Pancreas (tissue), 10 donors: ENCODE data around the gene UNC5B. TPM values are rescaled to one million over a fixed set of nuclear protein-coding genes. Genes with fewer than 3 reads are reported as not detected.

Experiments
- ATAC-seq, 4 donors: fragments of 200-7000 bp; cut with Tn5 transposase; one replicate each; pipeline versions ENCODE4 v1.8.0 to v1.9.1; 2020; ENCODE audit warnings: mild to moderate bottlenecking in 4 of 4, moderate library complexity in 4 of 4
- DNase-seq, 6 donors: peaks; one replicate each; pipeline ENCODE4 v3.0.0-alpha.2; 2020
- FAIRE-seq: peaks from 2 replicates; lab custom pipeline; 2012; peaks lifted over from hg19 to GRCh38; lab: Jason Lieb, UNC
- H3K27ac ChIP-seq, 4 donors: fragments of 200-600 bp; sonication (generic); 1 replicate in 3 of 4; 2 replicates in 1 of 4; pipeline versions ENCODE4 v1.5.0 to v1.8.0; 2020
- H3K27me3 ChIP-seq, 4 donors: fragments of 200-600 bp; one replicate each; pipeline ENCODE4 v1.8.0; 2021
- H3K36me3 ChIP-seq, 3 donors: fragments of 200-600 bp; sonication (generic) in 1 of 3; one replicate each; pipeline versions ENCODE4 v1.5.0 to v1.8.0; 2020 to 2021
- H3K4me1 ChIP-seq, 3 donors: fragments of 200-600 bp; one replicate each; pipeline ENCODE4 v1.8.0; 2021
- H3K4me3 ChIP-seq, 4 donors: fragments of 200-600 bp; sonication (generic) in 2 of 4; one replicate each; pipeline versions ENCODE4 v1.5.0 to v1.8.0; 2020 to 2021
- H3K9me3 ChIP-seq, 4 donors: fragments of 200-600 bp; one replicate each; pipeline ENCODE4 v1.8.0; 2021
- CTCF ChIP-seq, 4 donors: fragments of 200-600 bp; sonication (generic) in 3 of 4; IDR thresholded peaks; one replicate each; pipeline versions ENCODE4 v1.5.0 to v1.8.0; 2021; ENCODE audit warnings: antibody characterized with exemption in 4 of 4
- WGBS, 2 donors: extraction: QIAGEN DNeasy Blood & Tissue Kit; methylation state at CpG; one replicate each; pipeline ENCODE4 v1.1.7; 2013; 5-methylcytosine and 5-hydroxymethylcytosine counted together
- intact Hi-C, 3 donors: fragments of 100-400 bp; cut with DNase I; formaldehyde crosslinking; loops; one replicate each; pipeline versions ENCODE4 v1.11.1 to v1.14.2; 2022
- polyA plus RNA-seq, 2 donors: library from polyadenylated mRNA; stranded (reverse); fragments of 200-250 nt; gene quantifications; one replicate each; pipeline ENCODE4 v1.2.3, GENCODE V29; 2013
- total RNA-seq, 6 donors: library from RNA; stranded (reverse); fragmentation: NEBNext Ultra II Directional in 4 of 6; extraction: Animal tissue kit (Norgen Biotek cat#: 25700) in 4 of 6; gene quantifications; one replicate each; pipeline versions ENCODE4 v1.2.1 to v1.2.4, GENCODE V29; 2021 to 2023
- donor health status: healthy with polysubstance abuse.
- donor health status: DM: no; HTN: no; CAD: no; lungs with moderate emphysema.
- donor health status: DM: no; HTN: no; CAD: no.
- donor health status: control.
- donor health status: control.
- donor health status: Bipolar disorder and iron deficiency.
- donor health status: DM: yes; HTN: yes; CAD: no.
- donor health status: DM: no; HTN: no; CAD: no.
- donor health status: DM: no; HTN: no; CAD: no.
- donor health status: DM: yes; HTN: yes; CAD: no.

UNC5B gene
- total and polyA plus RNA-seq, 8 donors = 2.4 to 7.7 (median 4.2) TPM

- Histone ChIP-seq H3K27me3 (no peaks in the 10 kb centered on the region), H3K27ac (no peak overlapping the region), H3K9me3 (no peaks in the 10 kb centered on the region), H3K36me3 (no peaks in the 10 kb centered on the region), H3K4me1 (no peaks in the 10 kb centered on the region), H3K4me3 (no peak overlapping the region)
- peak in 2 of 4 donors; percentile 5 to 7 for ATAC-seq
- no peak for FAIRE-seq
- intact Hi-C loops = no loop called here
- 73 to 76% methylated on average over 6 of the region's 6 CpGs for WGBS, 2 donors
- DNase-seq = peak in 1 of 6 donors; percentile 20
- no peak for TF ChIP-seq CTCF (IDR thresholded peaks at IDR 0.05)
These were observed 31.5 kb downstream of the UNC5B start for GRCh38 chr10:71243756-71244395.

GRCh38 chr10:71244431-71245419 is 32.4 kb downstream of the UNC5B start:
- DNase-seq (peak in 1 of 6 donors; percentile 44), FAIRE-seq (no peak), ATAC-seq (peak in 3 of 4 donors; percentile 28 to 47 (median 40))
- no peak for TF ChIP-seq CTCF (IDR thresholded peaks at IDR 0.05)
- WGBS, 2 donors = 62 to 64% methylated on average over 28 to 29 of the region's 29 CpGs
- Histone ChIP-seq H3K27me3 (no peaks in the 10 kb centered on the region), H3K27ac (no peak overlapping the region), H3K4me3 (no peak overlapping the region), H3K9me3 (no peaks in the 10 kb centered on the region), H3K4me1 (no peaks in the 10 kb centered on the region), H3K36me3 (no peaks in the 10 kb centered on the region)
- intact Hi-C loops = no loop called here

DNA sequence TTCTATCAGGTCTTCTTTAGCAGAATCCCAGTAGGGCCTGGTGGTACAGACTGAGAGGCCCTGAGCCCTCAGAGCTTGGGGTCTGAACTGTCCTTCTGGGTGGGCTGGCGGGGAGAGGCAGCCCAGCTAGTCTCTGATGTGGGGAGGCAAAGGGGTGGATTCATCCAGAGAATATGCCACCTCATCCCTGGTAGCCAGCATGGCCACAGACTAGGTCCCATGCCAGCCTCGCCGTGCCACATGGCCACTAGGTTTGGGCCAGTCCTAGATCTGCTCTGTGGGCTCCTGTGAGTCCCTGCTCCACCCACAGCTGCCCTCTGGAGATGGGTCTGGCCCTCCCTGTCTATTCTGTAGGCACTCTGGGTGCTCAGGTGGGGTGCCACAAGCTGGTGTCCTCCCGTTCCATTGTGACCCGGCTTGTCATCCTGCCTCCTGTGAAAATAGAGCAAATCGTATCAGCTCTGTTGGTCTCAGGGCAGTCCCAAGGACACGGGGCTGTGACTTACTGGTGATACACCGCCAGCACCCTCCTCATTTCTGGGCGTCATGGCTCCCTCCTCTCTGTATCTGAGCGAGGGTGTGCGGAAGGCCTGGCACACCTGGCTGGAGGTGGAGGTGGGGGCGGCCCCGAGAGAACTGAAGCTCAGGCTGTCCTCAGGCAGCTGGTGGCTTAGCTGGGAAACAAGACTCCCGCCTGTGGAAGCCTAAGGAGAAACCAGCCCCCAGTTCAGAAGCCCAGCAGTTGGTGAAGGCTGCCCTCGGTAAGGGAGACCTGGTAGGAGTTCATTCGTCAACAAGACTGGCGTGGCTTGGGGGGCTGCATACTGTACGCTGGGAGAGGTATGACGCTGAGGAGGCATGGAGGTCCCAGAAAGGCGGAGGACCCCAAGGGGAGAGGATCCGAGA is 33.3 kb downstream of the UNC5B start:
- 71 to 77% methylated on average over 20 to 21 of the region's 21 CpGs for WGBS, 2 donors
- Histone ChIP-seq H3K9me3 (no peaks in the 10 kb centered on the region), H3K4me1 (no peaks in the 10 kb centered on the region), H3K4me3 (no peak overlapping the region), H3K27ac (no peak overlapping the region), H3K27me3 (no peaks in the 10 kb centered on the region), H3K36me3 (no peaks in the 10 kb centered on the region)
- DNase-seq (peak in 1 of 6 donors; percentile 36), FAIRE-seq (no peak), ATAC-seq (no peak)
- intact Hi-C loops = no loop called here
- no peak for TF ChIP-seq CTCF (IDR thresholded peaks at IDR 0.05)

GRCh38 chr10:71246591-71247413 is 34.4 kb downstream of the UNC5B start:
- Histone ChIP-seq H3K4me1 (no peaks in the 10 kb centered on the region), H3K27me3 (no peaks in the 10 kb centered on the region), H3K9me3 (no peaks in the 10 kb centered on the region), H3K4me3 (no peak overlapping the region), H3K36me3 (no peaks in the 10 kb centered on the region), H3K27ac (peak overlapping the region in 2 of 4 donors; percentile 4 to 22)
- intact Hi-C loops = no loop called here
- DNase-seq (peak in 1 of 6 donors; percentile 35), FAIRE-seq (no peak), ATAC-seq (peak; percentile 55 to 73 (median 66))
- no peak for TF ChIP-seq CTCF (IDR thresholded peaks at IDR 0.05)
- WGBS, 2 donors = 62 to 65% methylated on average over 11 of the region's 11 CpGs
